Stomach (tissue), 4 donors: Measurements from ENCODE around the gene SAP25.

Experiments used
- CTCF ChIP-seq, 7 experiments: fragments of 450-650 bp in 4 of 7; fragments of 200-600 bp in 3 of 7; sonication (generic) in 3 of 7; IDR thresholded peaks; one replicate each; pipeline ENCODE4 v1.5.1; 2016 to 2019; ENCODE audit warnings: antibody characterized with exemption in 7 of 7, control low read depth in 2 of 7, mild to moderate bottlenecking in 1 of 7
- POLR2AphosphoS5 ChIP-seq, 3 donors: sonication (generic); formaldehyde crosslinking; IDR thresholded peaks; one replicate each; pipeline ENCODE4 v1.6.1; 2016; ENCODE audit warnings: antibody characterized with exemption in 3 of 3

GRCh38 chr7:100582650-100583049 lies 8.9 kb upstream of the SAP25 start:
- TF ChIP-seq CTCF (IDR thresholded peaks at IDR 0.05) = no peak
- no peak for TF ChIP-seq POLR2AphosphoS5 (IDR thresholded peaks at IDR 0.05)
